IPS-18a (cell line): ENCODE data around the gene CAMSAP2.

Experiments
- H3K27ac ChIP-seq: one replicate; pipeline ENCODE4 v1.5.1; 2013; ENCODE audit warnings: low read length
- H3K27me3 ChIP-seq: one replicate; pipeline ENCODE4 v1.6.1; 2013; ENCODE audit warnings: mild to moderate bottlenecking, low read length; ENCODE audit not compliant: control insufficient read depth, insufficient read depth
- H3K36me3 ChIP-seq: one replicate; pipeline ENCODE4 v1.6.1; 2013; ENCODE audit warnings: low read depth, low read length; ENCODE audit not compliant: control insufficient read depth
- H3K4me1 ChIP-seq: one replicate; pipeline ENCODE4 v1.6.1; 2013; ENCODE audit warnings: low read depth, low read length; ENCODE audit not compliant: control insufficient read depth
- H3K4me3 ChIP-seq: one replicate; pipeline ENCODE4 v1.5.1; 2013; ENCODE audit warnings: low read length
- H3K9ac ChIP-seq: one replicate; pipeline ENCODE4 v1.6.1; 2013; ENCODE audit warnings: mild to moderate bottlenecking, low read length, moderate library complexity
- H3K9me3 ChIP-seq: one replicate; pipeline ENCODE4 v1.6.1; 2013; ENCODE audit warnings: low read depth, low read length; ENCODE audit not compliant: control insufficient read depth

The CAMSAP2 gene

GRCh38 chr1:200771625-200772555 lies 33.2 kb downstream of the CAMSAP2 start:
- Histone ChIP-seq H3K27me3 (no peaks in the 10 kb centered on the region), H3K27ac (no peak overlapping the region), H3K4me1 (no peaks in the 10 kb centered on the region), H3K36me3 (peaks cover 14% of the 10 kb centered on the region), H3K9me3 (no peaks in the 10 kb centered on the region), H3K9ac (no peak overlapping the region), H3K4me3 (no peak overlapping the region)

DNA sequence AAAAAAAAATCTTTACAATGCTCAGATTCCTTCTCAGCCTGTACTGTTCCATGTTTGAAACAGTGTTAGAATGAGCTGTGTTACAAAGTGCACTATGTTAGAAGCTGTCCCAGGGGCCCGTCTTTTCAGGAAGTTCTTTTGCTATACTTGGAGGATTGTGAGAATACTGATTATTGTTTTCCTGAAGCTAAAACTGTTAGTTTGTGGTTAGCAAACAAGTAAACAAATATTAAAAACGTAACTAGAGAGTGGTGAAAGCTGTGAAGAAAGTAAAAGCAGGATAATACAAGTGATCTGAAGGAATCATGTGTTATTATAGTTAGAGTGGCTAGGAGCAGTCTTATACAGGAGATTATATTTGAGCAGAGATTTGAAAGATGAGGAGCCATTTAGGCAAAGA lies 35.6 kb downstream of the CAMSAP2 start:
- Histone ChIP-seq H3K4me1 (no peaks in the 10 kb centered on the region), H3K4me3 (no peak overlapping the region), H3K9me3 (no peaks in the 10 kb centered on the region), H3K27ac (no peak overlapping the region), H3K27me3 (no peaks in the 10 kb centered on the region), H3K36me3 (peaks cover 10% of the 10 kb centered on the region), H3K9ac (no peak overlapping the region)

GRCh38 chr1:200774735-200775444 lies 36.2 kb downstream of the CAMSAP2 start:
- H3K27ac ChIP-seq, result no peak overlapping the region
- peaks cover 9% of the 10 kb centered on the region for H3K36me3 ChIP-seq
- H3K4me1 ChIP-seq, result no peaks in the 10 kb centered on the region
- no peaks in the 10 kb centered on the region for H3K27me3 ChIP-seq
- H3K9me3 ChIP-seq, result no peaks in the 10 kb centered on the region
- no peak overlapping the region for H3K4me3 ChIP-seq
- no peak overlapping the region for H3K9ac ChIP-seq

DNA sequence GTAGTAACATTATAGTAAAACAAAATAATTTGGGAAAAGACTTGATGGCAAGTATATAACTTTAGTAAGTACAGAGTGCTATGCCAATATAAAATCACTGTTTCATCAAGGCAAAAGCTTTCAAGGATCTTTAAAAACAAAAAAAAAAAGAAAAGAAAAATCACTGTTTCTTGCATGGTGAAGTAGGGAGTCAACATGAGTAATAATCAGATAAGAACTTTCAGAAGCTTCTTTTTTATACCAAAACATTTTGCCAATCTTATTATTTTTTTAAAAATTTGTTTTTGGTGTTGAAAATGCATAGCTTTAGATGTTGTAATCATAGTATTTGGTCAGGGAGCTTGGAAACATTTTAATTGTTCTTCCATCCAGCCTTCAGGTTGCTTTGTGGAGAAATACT lies 37.2 kb downstream of the CAMSAP2 start:
- Histone ChIP-seq H3K36me3 (peaks cover 5% of the 10 kb centered on the region), H3K27ac (no peak overlapping the region), H3K27me3 (no peaks in the 10 kb centered on the region), H3K4me3 (no peak overlapping the region), H3K9me3 (no peaks in the 10 kb centered on the region), H3K4me1 (peaks cover 9% of the 10 kb centered on the region), H3K9ac (no peak overlapping the region)

GRCh38 chr1:200776949-200777348 lies 38.3 kb downstream of the CAMSAP2 start:
- Histone ChIP-seq H3K9ac (no peak overlapping the region), H3K36me3 (peaks cover 9% of the 10 kb centered on the region), H3K4me3 (no peak overlapping the region), H3K4me1 (peaks cover 11% of the 10 kb centered on the region), H3K27me3 (no peaks in the 10 kb centered on the region), H3K9me3 (no peaks in the 10 kb centered on the region), H3K27ac (no peak overlapping the region)

DNA sequence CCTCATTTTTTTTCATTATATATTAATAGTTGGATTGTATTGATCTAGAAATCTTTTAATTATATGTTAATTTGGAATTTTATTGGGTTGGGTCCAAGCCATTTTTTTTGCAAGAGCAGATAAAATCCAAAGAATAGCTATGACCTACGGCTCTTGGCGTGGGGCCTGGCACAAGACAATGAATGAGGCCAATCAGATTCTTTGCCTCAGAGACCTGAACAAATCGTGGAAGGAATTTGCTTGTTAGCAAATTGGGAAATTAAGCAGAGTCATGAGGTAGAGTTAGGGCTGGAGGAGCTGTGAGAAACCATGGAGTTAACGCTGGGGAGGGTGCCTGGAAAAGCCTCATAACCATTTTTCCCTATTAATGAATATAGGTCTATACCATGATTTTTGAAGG lies 40.1 kb downstream of the CAMSAP2 start:
- H3K4me1 ChIP-seq, result peaks cover 11% of the 10 kb centered on the region
- H3K4me3 ChIP-seq, result no peak overlapping the region
- no peak overlapping the region for H3K27ac ChIP-seq
- no peaks in the 10 kb centered on the region for H3K27me3 ChIP-seq
- H3K9me3 ChIP-seq, result peaks cover 5% of the 10 kb centered on the region
- no peak overlapping the region for H3K9ac ChIP-seq
- H3K36me3 ChIP-seq, result peaks cover 15% of the 10 kb centered on the region

GRCh38 chr1:200779326-200779725 lies 40.6 kb downstream of the CAMSAP2 start:
- no peak overlapping the region for H3K27ac ChIP-seq
- H3K4me1 ChIP-seq, result peaks cover 11% of the 10 kb centered on the region
- H3K9me3 ChIP-seq, result peaks cover 5% of the 10 kb centered on the region
- H3K9ac ChIP-seq, result no peak overlapping the region
- no peak overlapping the region for H3K4me3 ChIP-seq
- H3K27me3 ChIP-seq, result no peaks in the 10 kb centered on the region
- H3K36me3 ChIP-seq, result peaks cover 15% of the 10 kb centered on the region

GRCh38 chr1:200780545-200781369 lies 42.1 kb downstream of the CAMSAP2 start:
- Histone ChIP-seq H3K27ac (no peak overlapping the region), H3K9me3 (peaks cover 5% of the 10 kb centered on the region), H3K9ac (no peak overlapping the region), H3K4me3 (no peak overlapping the region), H3K4me1 (peaks cover 11% of the 10 kb centered on the region), H3K36me3 (peaks cover 12% of the 10 kb centered on the region), H3K27me3 (no peaks in the 10 kb centered on the region)

DNA sequence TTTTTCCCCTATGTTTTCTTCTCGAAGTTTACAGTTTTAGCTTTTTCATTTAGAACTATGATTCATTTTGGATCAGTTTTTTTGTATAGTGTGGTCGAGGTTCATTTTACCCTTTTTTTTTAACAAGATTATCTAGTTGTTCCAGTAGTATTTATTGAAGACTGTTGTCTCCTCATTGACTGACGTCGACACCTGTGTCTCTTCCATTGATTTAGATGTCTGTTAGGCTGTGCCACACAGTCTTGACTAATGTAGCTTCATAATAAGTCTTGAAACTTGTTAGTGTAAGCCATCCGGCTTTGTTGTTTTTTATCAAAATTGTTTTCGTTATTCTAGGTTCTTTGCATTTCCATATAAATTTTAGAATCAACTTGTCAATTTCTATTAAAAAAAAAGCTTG lies 45.2 kb downstream of the CAMSAP2 start:
- Histone ChIP-seq H3K4me3 (no peak overlapping the region), H3K4me1 (peaks cover 11% of the 10 kb centered on the region), H3K27ac (no peak overlapping the region), H3K9ac (no peak overlapping the region), H3K9me3 (peaks cover 5% of the 10 kb centered on the region), H3K36me3 (peaks cover 12% of the 10 kb centered on the region), H3K27me3 (no peaks in the 10 kb centered on the region)

- Histone ChIP-seq H3K27me3 (no peaks in the 10 kb centered on the region), H3K9ac (no peak overlapping the region), H3K36me3 (peaks cover 12% of the 10 kb centered on the region), H3K27ac (no peak overlapping the region), H3K4me1 (peaks cover 11% of the 10 kb centered on the region), H3K9me3 (peaks cover 5% of the 10 kb centered on the region), H3K4me3 (no peak overlapping the region)
Measured at GRCh38 chr1:200784576-200784975, 45.9 kb downstream of the CAMSAP2 start.

DNA sequence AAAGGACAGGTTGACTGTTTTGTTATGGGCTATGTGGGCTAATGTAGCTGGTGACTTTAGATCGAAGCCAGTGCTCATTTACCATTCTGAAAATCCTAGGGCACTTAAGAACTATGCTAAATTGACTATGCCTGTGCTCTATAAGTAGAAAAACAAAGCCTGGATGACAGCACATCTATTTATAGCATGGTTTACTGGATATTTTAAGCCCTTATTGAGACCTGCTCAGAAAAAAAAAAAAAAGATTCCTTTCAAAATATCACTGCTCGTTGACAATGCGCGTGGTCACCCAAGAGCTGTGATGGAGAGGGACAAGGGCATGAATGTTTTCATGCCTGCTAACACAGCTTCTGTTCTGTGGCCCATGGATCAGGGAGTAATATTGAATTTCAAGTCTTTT lies 48.1 kb downstream of the CAMSAP2 start:
- H3K4me1 ChIP-seq, result no peaks in the 10 kb centered on the region
- no peak overlapping the region for H3K4me3 ChIP-seq
- no peak overlapping the region for H3K27ac ChIP-seq
- H3K9ac ChIP-seq, result no peak overlapping the region
- peaks cover 5% of the 10 kb centered on the region for H3K9me3 ChIP-seq
- H3K36me3 ChIP-seq, result peaks cover 7% of the 10 kb centered on the region
- no peaks in the 10 kb centered on the region for H3K27me3 ChIP-seq
